M059J (cell line): ENCODE measurements around the gene PYGO1. TPM values are rescaled to one million over a fixed set of nuclear protein-coding genes. Genes with fewer than 3 reads are reported as not detected.
A peak's percentile ranks its signal among the peaks of the same experiment; 100 is the strongest.
"Not testable (repeated sequence)": the region's sequence is repeated elsewhere in the genome, so short reads cannot be mapped to it uniquely, and the experiment has no call there.

Experiments used
- DNase-seq: peaks from one replicate; pipeline ENCODE4 v3.0.0-alpha.2; 2012; ENCODE audit warnings: low read depth
- total RNA-seq: library from RNA; depleted of rRNA; stranded (reverse); fragments of >200 nt; shearing (Covaris generic); gene quantifications from 2 replicates; pipeline ENCODE4 v1.2.3, GENCODE V29; 2014; rRNA removed

Gene PYGO1
- 4.8 and 5.4 TPM in 2 replicates for total RNA-seq

GRCh38 chr15:55588070-55588814 lies at the start of gene PYGO1:
Gene PYGO1 (minus strand): TSS chr15:55588345. CDS start chr15:55587883, 462 bp downstream.
- DNase-seq, result peak; percentile 62

GRCh38 chr15:55637086-55637485 lies 48.9 kb upstream of the PYGO1 start:
- DNase-seq, result no peak

- no peak for DNase-seq
These were observed 45.6 kb upstream of the PYGO1 start for GRCh38 chr15:55633731-55634130.

GRCh38 chr15:55632434-55632833 lies 44.3 kb upstream of the PYGO1 start:
- DNase-seq, result no peak

GRCh38 chr15:55630858-55631257 lies 42.7 kb upstream of the PYGO1 start:
- no peak for DNase-seq

- DNase-seq, result no peak
These were observed 40.2 kb upstream of the PYGO1 start for GRCh38 chr15:55628369-55628730.

GRCh38 chr15:55627730-55628368 lies 39.7 kb upstream of the PYGO1 start:
- peak; percentile 88 for DNase-seq

GRCh38 chr15:55619783-55620182 lies 31.6 kb upstream of the PYGO1 start:
- DNase-seq, result no peak

- no peak for DNase-seq
These were observed 30.2 kb upstream of the PYGO1 start for GRCh38 chr15:55618387-55618786.

GRCh38 chr15:55615445-55615844 lies 27.3 kb upstream of the PYGO1 start:
- DNase-seq, result no peak

- DNase-seq, result no peak
These were observed 25.6 kb upstream of the PYGO1 start for GRCh38 chr15:55613727-55614126.

GRCh38 chr15:55606214-55606613 lies 18.1 kb upstream of the PYGO1 start:
- DNase-seq, result no peak

- no peak for DNase-seq
These were observed 13.2 kb upstream of the PYGO1 start for GRCh38 chr15:55601374-55601773.

GRCh38 chr15:55599439-55599838 lies 11.3 kb upstream of the PYGO1 start:
- DNase-seq, result no peak

GRCh38 chr15:55593019-55593418 lies 4.9 kb upstream of the PYGO1 start:
- not testable (repeated sequence) for DNase-seq

GRCh38 chr15:55590788-55591187 lies 2.6 kb upstream of the PYGO1 start:
- DNase-seq, result no peak

GRCh38 chr15:55589287-55589686 lies 1.1 kb upstream of the PYGO1 start:
- DNase-seq, result no peak

- DNase-seq, result no peak
These were observed 620 bp upstream of the PYGO1 start for GRCh38 chr15:55588815-55589115.

- peak; percentile 43 for DNase-seq
These were observed 650 bp downstream of the PYGO1 start for GRCh38 chr15:55587321-55588069.

- no peak for DNase-seq
These were observed 1.3 kb downstream of the PYGO1 start for GRCh38 chr15:55586808-55587207.

GRCh38 chr15:55576943-55577342 lies 11.2 kb downstream of the PYGO1 start:
- no peak for DNase-seq

GRCh38 chr15:55574096-55574495 lies 14.0 kb downstream of the PYGO1 start:
- DNase-seq, result no peak

GRCh38 chr15:55573224-55573623 lies 14.9 kb downstream of the PYGO1 start:
- DNase-seq, result no peak
